GM12874 (cell line): ENCODE data around the gene KRT9.

Experiments used
- TF ChIP-seq, protein P1 (sequence below): IDR thresholded peaks from 2 replicates; pipeline ENCODE4 v1.5.1; 2011; ENCODE audit warnings: low read depth, mild to moderate bottlenecking, control low read depth, low read length, moderate library complexity; ENCODE audit not compliant: insufficient read depth

The KRT9 gene, protein sequence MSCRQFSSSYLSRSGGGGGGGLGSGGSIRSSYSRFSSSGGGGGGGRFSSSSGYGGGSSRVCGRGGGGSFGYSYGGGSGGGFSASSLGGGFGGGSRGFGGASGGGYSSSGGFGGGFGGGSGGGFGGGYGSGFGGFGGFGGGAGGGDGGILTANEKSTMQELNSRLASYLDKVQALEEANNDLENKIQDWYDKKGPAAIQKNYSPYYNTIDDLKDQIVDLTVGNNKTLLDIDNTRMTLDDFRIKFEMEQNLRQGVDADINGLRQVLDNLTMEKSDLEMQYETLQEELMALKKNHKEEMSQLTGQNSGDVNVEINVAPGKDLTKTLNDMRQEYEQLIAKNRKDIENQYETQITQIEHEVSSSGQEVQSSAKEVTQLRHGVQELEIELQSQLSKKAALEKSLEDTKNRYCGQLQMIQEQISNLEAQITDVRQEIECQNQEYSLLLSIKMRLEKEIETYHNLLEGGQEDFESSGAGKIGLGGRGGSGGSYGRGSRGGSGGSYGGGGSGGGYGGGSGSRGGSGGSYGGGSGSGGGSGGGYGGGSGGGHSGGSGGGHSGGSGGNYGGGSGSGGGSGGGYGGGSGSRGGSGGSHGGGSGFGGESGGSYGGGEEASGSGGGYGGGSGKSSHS

DNA sequence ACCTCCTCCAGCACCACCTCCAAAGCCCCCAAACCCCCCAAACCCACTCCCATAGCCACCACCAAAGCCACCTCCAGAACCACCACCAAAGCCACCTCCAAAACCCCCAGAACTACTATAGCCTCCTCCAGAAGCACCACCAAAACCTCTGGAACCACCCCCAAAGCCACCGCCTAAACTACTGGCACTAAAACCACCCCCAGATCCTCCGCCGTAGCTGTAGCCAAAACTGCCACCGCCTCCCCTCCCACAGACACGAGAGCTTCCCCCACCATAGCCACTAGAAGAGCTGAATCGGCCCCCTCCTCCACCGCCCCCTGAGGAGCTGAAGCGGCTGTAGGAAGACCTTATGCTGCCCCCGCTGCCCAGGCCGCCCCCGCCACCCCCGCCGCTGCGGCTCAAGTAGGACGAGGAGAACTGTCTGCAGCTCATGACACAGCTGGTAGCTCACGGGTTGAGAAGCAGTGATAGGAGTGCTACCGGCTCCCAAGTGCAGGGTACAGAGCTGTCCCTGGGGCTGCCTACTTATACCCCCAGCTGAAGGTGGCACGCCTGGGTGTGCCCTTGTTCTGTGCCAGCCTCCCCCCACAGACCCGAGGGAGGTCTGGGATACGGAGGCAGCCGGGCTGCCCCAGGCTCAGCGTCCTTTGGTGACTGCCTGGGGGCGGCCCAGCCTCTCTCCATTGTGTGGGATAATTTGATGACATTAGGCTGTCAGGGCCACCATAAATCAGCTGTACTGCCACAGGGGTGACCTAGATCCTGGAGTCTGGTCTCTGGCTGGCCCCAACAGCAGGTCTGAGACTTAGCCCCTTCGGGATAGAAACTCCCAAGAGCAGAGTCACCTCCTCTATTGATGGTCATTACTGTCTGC lies at the start of gene KRT9:
TSS of gene KRT9 (minus strand) at position 499 of the 874 bp plus-strand sequence. CDS start at position 432, 67 bp downstream.
- TF ChIP-seq, protein P1, sequence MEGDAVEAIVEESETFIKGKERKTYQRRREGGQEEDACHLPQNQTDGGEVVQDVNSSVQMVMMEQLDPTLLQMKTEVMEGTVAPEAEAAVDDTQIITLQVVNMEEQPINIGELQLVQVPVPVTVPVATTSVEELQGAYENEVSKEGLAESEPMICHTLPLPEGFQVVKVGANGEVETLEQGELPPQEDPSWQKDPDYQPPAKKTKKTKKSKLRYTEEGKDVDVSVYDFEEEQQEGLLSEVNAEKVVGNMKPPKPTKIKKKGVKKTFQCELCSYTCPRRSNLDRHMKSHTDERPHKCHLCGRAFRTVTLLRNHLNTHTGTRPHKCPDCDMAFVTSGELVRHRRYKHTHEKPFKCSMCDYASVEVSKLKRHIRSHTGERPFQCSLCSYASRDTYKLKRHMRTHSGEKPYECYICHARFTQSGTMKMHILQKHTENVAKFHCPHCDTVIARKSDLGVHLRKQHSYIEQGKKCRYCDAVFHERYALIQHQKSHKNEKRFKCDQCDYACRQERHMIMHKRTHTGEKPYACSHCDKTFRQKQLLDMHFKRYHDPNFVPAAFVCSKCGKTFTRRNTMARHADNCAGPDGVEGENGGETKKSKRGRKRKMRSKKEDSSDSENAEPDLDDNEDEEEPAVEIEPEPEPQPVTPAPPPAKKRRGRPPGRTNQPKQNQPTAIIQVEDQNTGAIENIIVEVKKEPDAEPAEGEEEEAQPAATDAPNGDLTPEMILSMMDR, result no peak

DNA sequence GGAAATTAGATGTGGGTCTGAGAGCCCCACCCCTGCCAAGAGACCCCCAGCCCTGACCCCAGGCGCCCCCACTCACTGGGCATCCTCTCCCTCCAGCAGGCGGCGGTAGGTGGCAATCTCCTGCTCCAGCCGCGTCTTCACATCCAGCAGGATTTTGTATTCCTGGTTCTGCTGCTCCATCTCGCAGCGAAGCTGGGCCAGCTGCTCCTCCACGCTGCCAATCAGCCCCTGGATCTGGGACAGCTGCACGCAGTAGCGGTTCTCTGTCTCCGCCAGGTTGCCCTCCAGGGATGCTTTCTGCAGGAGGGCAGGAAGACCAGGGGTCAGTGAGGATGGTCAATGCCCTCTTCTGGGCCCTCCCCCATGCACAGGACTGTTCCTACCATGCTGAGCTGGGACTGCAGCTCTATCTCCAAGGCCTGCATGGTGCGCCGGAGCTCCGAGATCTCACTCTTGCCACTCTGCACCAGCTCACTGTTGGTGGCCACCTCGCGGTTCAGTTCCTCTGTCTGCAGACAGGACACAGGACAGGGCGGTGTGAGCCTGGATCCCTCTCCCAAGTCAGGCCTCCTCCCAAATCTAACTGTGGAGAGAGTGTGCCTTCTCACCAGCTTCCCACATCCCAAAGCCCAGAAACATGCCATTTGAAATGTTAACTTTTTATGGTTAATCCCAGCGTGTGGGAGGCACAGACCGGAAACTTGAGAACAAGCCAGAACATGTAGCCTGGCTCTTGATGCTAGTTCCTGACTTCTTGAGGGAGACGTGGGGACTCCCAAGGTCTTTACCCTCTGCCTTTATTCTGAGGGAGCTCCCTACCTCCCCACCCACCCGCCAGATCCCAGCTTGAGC lies 49.0 kb upstream of the KRT9 start:
- TF ChIP-seq, protein P1, result no peak

DNA sequence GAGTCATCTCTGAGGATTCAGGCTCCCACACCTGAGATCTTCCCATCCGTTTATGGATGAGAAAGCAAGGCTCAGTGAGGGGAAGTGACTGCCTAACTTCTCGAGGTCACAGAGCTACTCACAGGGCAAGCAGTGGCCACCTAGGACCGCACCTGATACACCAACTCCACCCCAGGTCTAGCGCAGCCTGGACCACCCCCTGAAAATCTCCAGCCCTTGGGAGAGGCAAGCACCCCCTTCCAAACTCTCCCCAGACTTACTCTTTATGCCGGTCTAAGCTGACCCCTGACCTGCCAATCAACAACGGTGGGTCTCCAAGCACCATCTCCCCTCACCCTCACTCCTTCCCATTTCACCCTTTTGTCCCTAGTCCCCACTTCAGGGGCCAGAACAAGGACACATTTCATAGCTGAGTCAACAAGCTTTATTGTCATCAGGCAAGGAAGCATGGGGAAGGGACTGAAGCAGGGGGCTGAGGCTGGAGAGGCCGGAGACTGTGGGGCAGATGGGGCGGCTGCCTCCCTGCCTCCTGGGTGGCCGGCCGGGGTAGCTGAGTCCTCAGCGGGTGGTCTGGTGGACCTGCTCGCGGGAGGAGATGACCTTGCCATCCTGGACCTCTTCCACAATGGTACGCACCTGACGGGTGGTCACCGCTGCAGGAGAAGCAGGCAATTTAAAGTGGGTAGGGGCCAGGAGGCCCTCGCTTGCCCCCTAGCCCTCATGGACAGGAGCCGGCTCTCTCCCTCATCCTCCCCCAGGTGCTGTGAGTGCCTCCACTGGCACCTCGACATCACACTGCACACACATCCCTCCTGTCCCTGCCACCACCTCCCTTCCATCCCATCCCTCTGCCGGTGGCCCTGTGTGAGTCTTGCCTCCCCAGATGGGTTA lies 47.4 kb upstream of the KRT9 start:
- TF ChIP-seq, protein P1, result no peak

DNA sequence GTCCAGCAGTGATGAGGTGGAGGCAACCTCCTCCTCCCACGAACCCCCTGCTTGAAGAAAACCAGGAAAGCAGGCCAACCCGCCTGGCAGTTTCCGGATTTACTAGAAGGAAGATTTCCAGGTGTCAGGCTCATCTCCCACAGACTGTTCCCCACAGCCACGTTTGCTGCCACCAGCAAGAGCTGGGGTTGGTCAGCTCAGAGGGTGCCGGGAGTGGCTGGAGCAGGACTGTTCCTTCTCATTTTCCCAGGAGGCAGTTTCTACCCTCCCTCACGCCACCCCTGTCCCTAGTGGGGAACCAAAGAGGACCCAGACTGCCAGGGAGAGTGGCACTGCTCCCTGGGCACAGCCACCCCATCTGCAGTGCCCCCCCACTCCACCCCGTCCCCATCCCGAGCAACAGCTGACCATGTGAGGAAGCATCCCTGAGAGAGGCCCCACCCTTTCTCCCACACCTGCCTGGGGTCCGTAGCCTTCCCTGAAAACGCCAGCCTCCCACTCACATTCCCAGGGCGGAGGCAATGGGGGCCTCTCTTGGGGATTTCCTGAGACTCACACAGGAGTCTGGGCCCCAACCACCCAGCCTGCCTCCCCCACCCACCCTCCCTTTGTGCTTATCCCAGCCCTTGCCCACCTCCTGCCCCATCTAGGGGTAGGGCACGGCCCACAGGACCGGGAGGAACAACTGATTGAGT lies 46.6 kb upstream of the KRT9 start:
- TF ChIP-seq, protein P1, result no peak

DNA sequence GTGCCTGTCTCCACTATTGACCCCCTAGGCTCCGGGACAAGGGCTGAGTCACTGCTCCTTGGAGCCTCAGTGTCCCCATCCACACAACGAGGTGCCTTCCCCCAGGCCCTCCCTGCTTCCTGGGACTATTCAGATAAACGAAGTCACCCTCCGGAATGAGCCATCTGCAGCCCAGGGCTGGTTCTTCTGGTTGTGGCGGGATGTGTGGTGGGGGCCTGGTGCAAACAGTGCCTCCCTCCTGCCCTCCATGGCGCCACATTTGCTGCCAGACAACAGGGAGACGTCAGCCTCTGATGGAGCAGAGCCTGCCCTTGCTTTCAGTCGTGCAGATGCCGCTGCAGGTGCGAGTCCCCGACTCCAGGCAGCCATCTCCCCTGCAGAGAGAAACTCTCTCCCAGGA lies 45.8 kb upstream of the KRT9 start:
- TF ChIP-seq, protein P1, result no peak

DNA sequence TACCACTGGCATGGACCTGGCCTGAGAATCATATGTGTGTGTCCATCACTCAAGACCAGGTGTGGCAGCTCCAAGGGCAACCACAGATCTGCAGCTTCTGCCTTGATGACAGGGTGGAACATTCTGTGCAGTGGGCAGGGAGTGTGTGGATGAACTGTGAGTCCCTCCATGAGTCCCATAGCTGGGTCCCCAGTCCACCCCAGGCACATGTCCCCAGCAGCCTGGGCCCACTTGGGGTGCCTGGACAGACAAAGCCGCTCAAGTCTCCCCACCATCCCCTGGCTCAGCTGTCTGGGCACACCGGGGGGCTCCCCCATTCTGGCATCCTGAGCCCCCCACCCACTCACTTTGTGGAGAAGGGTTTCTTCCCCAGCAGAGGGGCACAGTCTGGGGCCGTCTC lies 45.3 kb upstream of the KRT9 start:
- TF ChIP-seq, protein P1, result no peak
